CD4-positive, alpha-beta T cell treated with Interleukin-12 subunit alpha and Interleukin-12 subunit beta, for 1 hour (primary cell): ENCODE data around the gene RIT2.

Experiments used
- DNase-seq: peaks from one replicate; pipeline ENCODE4 v3.0.0-alpha.2; 2020

Gene RIT2

DNA sequence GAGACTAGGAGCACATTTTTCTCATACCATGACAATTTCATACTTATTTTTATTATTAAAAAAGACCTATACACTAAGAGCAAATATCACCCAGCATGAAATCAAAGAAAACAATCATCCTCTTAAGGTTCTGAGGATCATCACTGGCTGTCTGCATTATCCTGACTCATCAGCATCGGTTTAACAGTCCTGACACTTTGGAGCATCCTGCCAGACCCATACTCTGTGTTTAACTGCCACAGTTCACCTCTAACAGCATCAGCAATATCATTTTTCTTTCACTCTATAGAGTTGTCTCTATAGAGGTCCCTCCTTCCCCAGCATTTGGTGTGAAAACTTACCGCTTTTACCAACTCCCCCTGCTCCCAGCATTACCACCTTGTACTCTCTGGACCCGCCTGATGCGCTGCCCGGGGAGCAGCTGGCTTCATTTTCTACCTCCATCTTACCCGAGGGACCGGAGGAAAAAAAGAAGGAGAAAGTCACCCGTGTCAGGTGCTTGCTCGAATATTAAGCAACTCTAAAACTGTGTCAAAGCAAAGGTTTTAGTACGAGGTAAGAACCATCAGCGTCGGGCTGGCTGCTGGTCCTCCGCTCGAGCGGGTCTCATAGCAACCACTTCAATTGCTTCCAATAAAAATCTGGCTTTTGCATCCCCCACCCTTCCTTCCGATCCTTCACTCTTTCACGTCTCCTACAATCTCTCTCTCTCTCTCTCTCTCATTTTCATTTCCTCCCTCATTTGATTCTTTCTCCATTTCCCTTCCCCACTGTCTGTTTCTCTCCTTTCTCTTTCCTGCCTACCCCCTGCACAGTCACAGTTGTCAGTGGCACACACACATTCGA, at the start of gene RIT2:
RIT2 (minus strand) TSS at position 610 of the 846 bp plus-strand sequence.
- no peak for DNase-seq

DNA sequence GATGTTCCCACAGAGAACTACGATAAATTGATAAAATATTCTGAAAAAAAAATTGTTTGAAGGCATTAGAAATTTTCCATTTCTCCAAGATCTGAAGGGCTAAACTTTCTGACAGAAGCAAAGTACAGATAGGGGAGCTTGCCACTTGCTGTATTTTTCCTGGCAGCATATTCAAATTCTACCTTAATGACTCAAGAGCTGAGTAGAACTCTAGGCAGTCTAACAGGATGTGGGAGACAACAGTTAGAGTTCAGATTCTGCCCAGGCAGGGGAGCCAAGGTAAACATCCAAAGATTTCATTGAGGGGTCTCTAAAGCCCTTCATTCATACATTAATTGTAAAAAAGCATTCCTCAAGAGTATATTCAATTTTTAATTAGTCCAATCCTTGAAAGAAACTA, 46.0 kb upstream of the RIT2 start:
- no peak for DNase-seq

GRCh38 chr18:43160509-43160908, 45.0 kb upstream of the RIT2 start:
- DNase-seq, result no peak

DNA sequence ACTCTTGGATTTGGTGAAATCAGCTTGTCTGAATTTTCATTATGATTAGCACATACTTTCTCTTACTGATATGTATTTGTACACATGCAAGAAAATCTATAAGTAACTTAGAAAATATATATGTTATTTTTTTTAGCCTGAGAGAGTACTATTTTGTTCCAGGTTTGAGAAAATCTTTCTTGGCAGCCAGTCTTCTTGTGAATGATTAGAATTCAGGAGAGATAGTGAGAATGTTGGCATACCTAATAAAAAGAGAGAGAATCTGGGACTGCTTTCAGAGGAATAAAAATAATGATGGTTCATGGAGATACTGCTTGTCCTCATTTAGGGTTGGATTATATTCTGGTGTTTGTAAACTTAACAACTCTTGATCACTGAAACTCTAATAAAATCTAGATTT, 44.4 kb upstream of the RIT2 start:
- DNase-seq, result no peak

DNA sequence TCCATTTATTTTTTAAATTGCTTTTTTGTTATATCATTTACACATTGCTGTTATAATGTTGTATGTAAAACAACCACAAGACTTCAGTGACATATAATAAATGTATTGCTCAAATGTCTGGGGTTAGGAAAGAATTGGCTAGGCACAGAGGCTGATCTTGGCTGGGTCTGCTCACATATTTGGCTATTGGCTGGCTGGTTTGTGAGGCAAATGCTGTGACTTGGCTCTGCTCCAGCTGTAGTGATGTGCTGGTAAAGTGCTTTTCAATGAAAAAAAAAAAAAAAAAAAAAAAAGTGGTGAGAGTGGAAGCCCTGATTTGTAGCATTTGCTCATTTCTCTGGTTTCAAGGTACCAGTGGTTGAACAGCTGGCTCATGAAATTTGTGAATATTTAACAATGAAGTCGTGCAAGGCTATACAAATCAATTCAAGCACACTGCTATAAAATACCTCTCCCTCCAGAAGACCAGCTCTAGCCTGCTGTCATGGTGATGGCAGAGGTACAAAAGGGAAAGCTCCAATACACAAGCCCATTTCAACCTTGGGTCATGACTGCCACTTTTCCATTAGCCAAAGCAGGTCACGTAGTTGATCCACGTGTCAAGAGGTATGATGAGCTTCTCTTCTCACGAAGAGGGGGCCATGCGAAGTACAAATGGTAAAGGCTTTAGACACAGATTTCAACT, 43.7 kb upstream of the RIT2 start:
- no peak for DNase-seq

DNA sequence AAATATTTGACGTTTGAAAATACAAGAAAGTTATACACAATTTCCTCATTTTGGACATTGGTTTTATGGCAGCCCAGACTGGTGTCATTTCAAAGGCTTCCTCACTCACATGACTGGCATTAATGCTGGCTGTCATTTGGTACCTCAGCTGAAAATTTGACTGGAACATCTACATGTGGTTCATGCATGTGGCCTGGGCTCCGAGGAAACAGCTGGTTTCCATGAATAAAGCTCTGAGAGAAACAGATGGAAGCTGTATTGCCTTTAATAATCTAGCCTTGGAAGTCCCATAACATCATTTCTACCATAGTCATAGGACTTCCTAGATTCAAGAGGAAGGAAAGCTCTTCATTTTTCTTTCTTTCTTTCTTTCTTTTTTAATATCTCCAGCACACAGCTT, 42.9 kb upstream of the RIT2 start:
- no peak for DNase-seq

- DNase-seq, result no peak
Measured at GRCh38 chr18:43155842-43156241, 40.4 kb upstream of the RIT2 start.

DNA sequence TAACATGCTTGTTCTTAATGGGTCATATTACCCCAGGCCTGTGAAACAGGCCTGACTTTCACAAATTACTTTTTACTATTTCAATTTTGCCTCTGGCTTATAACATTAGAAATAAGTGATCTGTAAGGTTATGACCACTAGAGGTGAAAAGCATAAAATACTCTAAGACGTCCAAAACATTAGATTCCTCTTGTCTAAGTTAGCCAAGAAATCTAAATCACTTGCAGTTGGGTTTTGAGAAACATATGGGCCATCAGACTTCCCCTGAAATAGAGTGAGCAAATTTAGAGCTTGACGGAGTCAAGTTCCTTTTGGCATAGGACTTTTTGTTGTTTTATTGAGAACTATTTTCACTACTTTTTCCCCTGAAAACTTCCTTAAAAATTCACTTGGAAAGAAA, 32.7 kb upstream of the RIT2 start:
- no peak for DNase-seq

DNA sequence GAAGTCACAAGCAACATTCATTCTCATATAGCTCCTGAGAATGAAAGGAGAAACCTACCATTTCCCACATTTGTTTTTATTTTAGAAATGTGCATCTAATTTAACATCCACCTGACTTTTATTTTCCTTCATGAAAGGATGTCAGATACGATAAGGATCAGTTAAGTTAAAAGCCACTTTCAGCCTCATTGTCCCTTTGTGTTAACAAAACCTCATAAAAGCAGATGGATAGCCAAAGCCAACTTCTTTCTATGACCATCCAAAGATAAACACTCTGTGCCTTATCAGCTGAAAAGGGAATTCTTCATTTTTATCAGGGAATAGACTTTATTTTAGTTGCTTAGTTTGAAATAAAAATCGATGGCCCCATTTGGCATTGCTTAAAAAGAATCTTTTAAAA, 25.7 kb upstream of the RIT2 start:
- no peak for DNase-seq

GRCh38 chr18:43139288-43139946, 23.9 kb upstream of the RIT2 start:
- no peak for DNase-seq

DNA sequence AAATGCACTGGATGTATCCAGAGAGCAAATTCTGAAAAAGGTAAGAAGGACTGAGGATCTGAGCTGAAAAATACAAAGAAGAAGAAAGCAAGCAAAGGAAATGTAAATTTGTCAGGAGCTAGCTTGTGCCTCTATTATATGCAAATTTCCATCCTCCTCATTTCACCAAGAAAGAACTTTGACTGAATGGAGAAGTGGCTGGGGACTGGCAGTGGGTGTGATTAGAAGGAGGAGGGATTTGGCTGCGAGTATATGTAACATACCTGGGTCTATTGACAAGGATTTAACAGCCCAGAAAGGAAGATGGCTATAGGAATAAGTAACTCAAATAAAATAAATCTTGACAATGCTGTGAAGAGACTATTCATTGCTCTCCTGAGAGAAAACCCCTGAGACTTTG, 19.4 kb upstream of the RIT2 start:
- DNase-seq, result no peak

DNA sequence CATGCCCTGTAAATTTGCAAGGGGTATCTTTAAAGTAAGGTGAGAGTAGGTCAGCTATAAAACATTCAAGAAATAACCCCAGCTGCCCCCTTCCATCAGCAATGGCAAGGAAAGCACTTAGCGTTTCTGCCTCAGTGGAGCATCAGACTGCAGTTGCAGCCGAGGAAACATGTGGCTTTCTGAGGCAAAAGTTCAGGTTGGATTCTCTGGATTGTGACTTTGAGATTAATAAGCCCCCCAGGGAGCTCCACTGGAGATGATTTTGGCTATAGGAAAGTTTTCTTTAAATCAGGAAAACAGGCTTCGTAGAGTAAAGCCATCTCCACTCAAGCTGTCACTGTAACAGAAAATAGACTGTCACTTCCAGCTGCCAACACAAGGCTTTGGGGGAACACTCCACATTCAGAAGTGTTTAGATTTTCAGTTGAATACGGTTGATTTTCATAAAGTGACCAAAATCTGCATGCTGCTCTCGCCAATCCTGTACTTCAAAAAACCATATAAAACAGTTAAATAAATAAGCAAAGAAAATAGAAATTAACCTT, 15.3 kb upstream of the RIT2 start:
- DNase-seq, result no peak

DNA sequence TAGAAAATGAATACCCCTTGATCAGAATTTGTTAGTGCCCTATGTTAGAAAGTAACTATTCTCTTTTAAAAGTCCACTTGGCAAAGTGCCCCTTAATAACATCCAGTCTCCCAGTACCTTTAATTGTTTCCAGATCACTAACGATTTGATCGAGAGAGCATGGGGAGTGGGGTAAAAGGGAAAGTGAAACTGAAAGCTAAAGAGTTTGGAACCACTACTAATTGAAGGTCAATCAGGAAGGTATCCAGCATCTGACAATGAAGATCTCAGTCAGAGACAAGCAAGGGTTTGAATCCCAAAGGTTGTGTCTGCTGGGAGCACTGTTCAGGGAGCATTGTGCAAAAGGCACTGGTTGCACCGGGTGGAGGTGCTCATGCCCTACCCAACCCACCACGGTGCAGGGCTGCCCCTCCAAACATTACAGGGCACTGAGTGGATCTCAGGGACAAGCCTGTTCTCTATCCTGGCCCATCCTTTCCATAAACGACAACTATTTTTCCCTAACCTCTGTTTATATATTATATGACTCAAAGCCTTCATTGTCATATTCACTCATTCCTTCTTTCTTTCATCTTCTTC, 14.6 kb upstream of the RIT2 start:
- DNase-seq, result no peak

GRCh38 chr18:43125471-43125870, 10.0 kb upstream of the RIT2 start:
- no peak for DNase-seq

GRCh38 chr18:43122955-43123354, 7.5 kb upstream of the RIT2 start:
- no peak for DNase-seq

DNA sequence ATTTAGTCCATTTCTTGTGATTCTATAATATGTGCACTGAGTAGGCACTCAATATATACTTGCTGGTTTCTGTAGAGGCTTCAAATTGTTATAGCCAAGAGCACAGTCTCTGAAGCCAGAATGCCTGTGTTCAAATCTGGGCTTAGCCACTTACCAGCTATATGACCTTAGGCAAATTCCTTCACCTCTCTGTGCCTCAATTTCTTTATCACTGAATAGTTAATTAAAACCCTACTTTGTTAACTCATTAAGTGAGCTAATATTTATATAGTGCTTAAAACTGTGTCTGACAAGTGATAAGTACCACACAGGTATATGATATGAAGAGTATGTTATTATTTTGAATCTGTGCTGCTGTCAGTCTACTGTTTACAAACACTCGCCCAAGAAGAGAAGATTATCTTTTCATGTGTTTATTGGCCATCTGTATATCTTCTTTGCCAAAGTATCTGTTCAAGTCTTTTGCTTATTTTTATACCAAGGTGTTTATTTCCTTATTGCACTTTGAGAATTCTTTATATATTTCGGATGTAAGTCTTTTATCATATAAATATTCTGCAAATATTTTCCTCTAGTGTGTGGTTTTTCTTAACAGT, 1.3 kb upstream of the RIT2 start:
- no peak for DNase-seq

DNA sequence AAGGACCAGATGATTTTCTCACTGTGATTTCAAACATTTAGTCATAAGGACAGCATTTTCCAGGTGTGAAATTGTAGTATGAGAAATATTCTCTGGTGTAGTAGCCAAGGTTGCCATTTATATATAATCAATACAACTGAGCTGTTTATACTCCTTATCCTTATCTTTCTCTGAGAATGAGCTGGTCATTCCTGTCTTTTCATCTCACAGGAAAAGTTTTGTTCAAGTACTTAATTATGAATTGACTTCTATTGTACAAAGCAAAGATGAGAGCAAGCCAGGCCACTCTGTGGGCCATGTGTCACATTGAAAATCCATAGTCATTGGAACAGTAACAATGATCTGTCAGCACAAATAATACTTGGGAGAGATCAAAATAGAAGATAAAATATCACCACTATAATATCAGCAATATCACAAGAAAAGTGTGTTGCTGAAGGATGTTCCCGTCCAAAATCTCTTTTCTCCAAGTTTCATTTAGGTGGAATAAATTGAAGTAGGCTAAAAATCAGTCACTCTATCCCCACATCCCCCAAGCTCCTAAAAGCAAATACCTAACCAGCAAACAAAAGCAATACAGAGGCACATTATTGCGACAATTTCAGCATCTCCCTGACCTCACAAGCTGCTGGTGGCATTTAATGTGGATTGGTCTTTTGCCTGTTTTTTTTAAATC, 2.1 kb downstream of the RIT2 start:
- no peak for DNase-seq

GRCh38 chr18:43108882-43109281, 6.6 kb downstream of the RIT2 start:
- DNase-seq, result no peak

GRCh38 chr18:43108469-43108868, 7.0 kb downstream of the RIT2 start:
- no peak for DNase-seq

DNA sequence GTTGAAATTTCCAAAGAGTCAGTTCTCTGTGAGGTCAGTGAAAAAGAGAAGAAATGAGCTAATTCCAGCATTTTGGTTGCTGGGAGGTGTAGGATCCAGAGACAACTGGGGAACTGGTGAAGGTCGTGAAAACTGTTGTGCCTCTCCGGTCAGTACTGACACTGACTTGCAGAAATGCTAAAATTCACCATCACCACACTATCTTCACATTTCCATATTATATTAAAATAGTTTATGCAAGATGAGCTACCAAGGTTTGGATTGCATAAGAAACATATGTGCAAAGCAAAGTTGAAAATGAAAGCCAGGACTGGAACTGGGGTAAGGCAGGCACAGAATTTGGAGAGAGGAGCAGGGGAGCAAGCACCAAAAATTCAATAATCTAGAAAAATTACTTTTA, 21.8 kb downstream of the RIT2 start:
- DNase-seq, result no peak

- no peak for DNase-seq
Measured at GRCh38 chr18:43092539-43092938, 22.9 kb downstream of the RIT2 start.

DNA sequence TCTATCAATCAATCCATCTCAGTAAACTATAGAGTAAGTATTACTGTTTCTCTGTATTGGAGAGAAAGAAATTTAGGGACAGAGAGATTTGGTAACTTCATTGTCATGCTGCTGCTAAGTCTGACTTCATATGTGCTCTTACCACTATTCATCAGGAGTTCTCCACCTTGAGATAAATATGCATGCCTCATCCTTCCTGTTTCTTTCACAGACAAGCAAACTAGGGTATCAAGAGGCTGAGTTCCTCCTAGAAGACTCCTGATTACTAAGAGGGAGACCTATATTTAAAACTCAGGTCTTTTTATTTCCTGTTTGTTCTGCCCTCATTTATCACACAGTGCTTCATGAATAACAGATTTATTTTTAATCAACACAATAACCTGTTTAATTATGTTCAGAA, 34.1 kb downstream of the RIT2 start:
- DNase-seq, result no peak
